Smooth muscle cell (in vitro differentiated cells): ENCODE results near the gene PIK3C2B. TPM values are rescaled to one million over a fixed set of nuclear protein-coding genes. Genes with fewer than 3 reads are reported as not detected.

Experiments
- DNase-seq: peaks from one replicate; lab custom pipeline; 2025; ENCODE audit not compliant: unreplicated experiment; lab: John Stamatoyannopoulos, UW
- H2AFZ ChIP-seq: fragments of 200-600 bp; sonication (generic); 2 replicates; pipeline ENCODE4 v1.6.0; 2016; ENCODE audit warnings: antibody characterized with exemption, low read depth, mild to moderate bottlenecking
- H3F3A ChIP-seq: fragments of 200-600 bp; sonication (generic); 2 replicates; pipeline ENCODE4 v1.6.0; 2017; ENCODE audit warnings: antibody characterized with exemption, low read depth
- H3K27ac ChIP-seq: fragments of 200-600 bp; sonication (generic); 2 replicates; pipeline ENCODE4 v1.5.1; 2016; ENCODE audit warnings: low read depth, mild to moderate bottlenecking
- H3K27me3 ChIP-seq: fragments of 200-600 bp; sonication (generic); 2 replicates; pipeline ENCODE4 v1.6.1; 2016; ENCODE audit warnings: low read depth, mild to moderate bottlenecking
- H3K36me3 ChIP-seq: fragments of 200-600 bp; sonication (generic); 2 replicates; pipeline ENCODE4 v1.5.1; 2016; ENCODE audit warnings: low read depth
- H3K4me1 ChIP-seq: fragments of 200-600 bp; sonication (generic); 2 replicates; pipeline ENCODE4 v1.5.1; 2016; ENCODE audit warnings: low read depth
- H3K4me2 ChIP-seq: fragments of 200-600 bp; sonication (generic); 2 replicates; pipeline ENCODE4 v1.6.0; 2016; ENCODE audit warnings: mild to moderate bottlenecking
- H3K4me3 ChIP-seq: fragments of 200-600 bp; sonication (generic); 2 replicates; pipeline ENCODE4 v1.5.1; 2016; ENCODE audit warnings: mild to moderate bottlenecking
- H3K79me2 ChIP-seq: fragments of 200-600 bp; sonication (generic); 2 replicates; pipeline ENCODE4 v1.6.0; 2016; ENCODE audit warnings: low read depth, mild to moderate bottlenecking
- H3K9ac ChIP-seq: fragments of 200-600 bp; sonication (generic); 2 replicates; pipeline ENCODE4 v1.6.0; 2016; ENCODE audit warnings: low read depth
- H3K9me3 ChIP-seq: fragments of 200-600 bp; sonication (generic); replicated peaks from 2 replicates; pipeline ENCODE4 v1.5.1; 2016; ENCODE audit warnings: low read depth
- H4K20me1 ChIP-seq: fragments of 200-600 bp; sonication (generic); 2 replicates; pipeline ENCODE4 v1.6.0; 2016; ENCODE audit warnings: low read depth
- CTCF ChIP-seq: fragments of 200-600 bp; sonication (generic); IDR thresholded peaks from 2 replicates; pipeline ENCODE4 v1.5.1; 2017; ENCODE audit warnings: borderline replicate concordance, mild to moderate bottlenecking, antibody characterized with exemption; ENCODE audit not compliant: insufficient read depth, poor library complexity, severe bottlenecking
- WGBS: methylation state at CpG from one replicate; pipeline ENCODE4 v1.1.7; 2016; ENCODE audit warnings: low lambda C conversion rate; 5-methylcytosine and 5-hydroxymethylcytosine counted together
- polyA plus RNA-seq: library from polyadenylated mRNA; unstranded; fragments of >200 nt; fragmentation: Nextera tagmentation; extraction: Ambion mirVana; gene quantifications from 2 replicates; pipeline ENCODE4 v1.2.1, GENCODE V29; 2016
- total RNA-seq: library from RNA; depleted of rRNA; stranded (reverse); fragments of >200 nt; gene quantifications from 2 replicates; pipeline ENCODE4 v1.2.3, GENCODE V29; 2014

PIK3C2B gene
- total and polyA plus RNA-seq, 2 experiments from 2014 or later, result 3.0 to 9.5 TPM

GRCh38 chr1:204464187-204464631 lies 30.4 kb downstream of the PIK3C2B start:
- Histone ChIP-seq H4K20me1 (no peaks in the 10 kb centered on the region), H3K36me3 (no peaks in the 10 kb centered on the region), H3F3A (no peaks in the 10 kb centered on the region), H3K4me2 (no peak overlapping the region), H3K4me3 (no peak overlapping the region), H3K9me3 (no peaks in the 10 kb centered on the region), H3K4me1 (no peaks in the 10 kb centered on the region), H2AFZ (no peak overlapping the region), H3K9ac (no peak overlapping the region), H3K79me2 (no peaks in the 10 kb centered on the region), H3K27ac (no peak overlapping the region), H3K27me3 (no peaks in the 10 kb centered on the region)
- no peak for DNase-seq
- TF ChIP-seq CTCF, result no peak
- 87% methylated on average over 3 of the region's 3 CpGs for WGBS

GRCh38 chr1:204463125-204464060 lies 31.2 kb downstream of the PIK3C2B start:
- no peaks in the 10 kb centered on the region for H3K4me1 ChIP-seq
- no peak for DNase-seq
- no peak overlapping the region for H2AFZ ChIP-seq

GRCh38 chr1:204462229-204462561 lies 32.4 kb downstream of the PIK3C2B start:
- Histone ChIP-seq H3K27me3 (no peaks in the 10 kb centered on the region), H3K27ac (no peak overlapping the region), H3F3A (no peaks in the 10 kb centered on the region), H4K20me1 (no peaks in the 10 kb centered on the region), H3K4me2 (no peak overlapping the region), H3K9me3 (no peaks in the 10 kb centered on the region), H3K4me3 (no peak overlapping the region), H3K79me2 (no peaks in the 10 kb centered on the region), H2AFZ (no peak overlapping the region), H3K9ac (no peak overlapping the region), H3K36me3 (no peaks in the 10 kb centered on the region), H3K4me1 (peaks cover 4% of the 10 kb centered on the region)
- no peak for DNase-seq
- no peak for TF ChIP-seq CTCF
- 93% methylated on average over 4 of the region's 4 CpGs for WGBS

More at GRCh38 chr1:204463125-204464060, 31.2 kb downstream of the PIK3C2B start:
- 78% methylated on average over 10 of the region's 10 CpGs for WGBS
- Histone ChIP-seq H3F3A (no peaks in the 10 kb centered on the region), H3K27me3 (no peaks in the 10 kb centered on the region), H4K20me1 (no peaks in the 10 kb centered on the region), H3K36me3 (no peaks in the 10 kb centered on the region), H3K4me2 (no peak overlapping the region), H3K4me3 (no peak overlapping the region), H3K9me3 (no peaks in the 10 kb centered on the region), H3K79me2 (no peaks in the 10 kb centered on the region), H3K27ac (no peak overlapping the region), H3K9ac (no peak overlapping the region)
- no peak for TF ChIP-seq CTCF
